Measurements from ENCODE around the gene JOSD1.

JOSD1 gene

DNA sequence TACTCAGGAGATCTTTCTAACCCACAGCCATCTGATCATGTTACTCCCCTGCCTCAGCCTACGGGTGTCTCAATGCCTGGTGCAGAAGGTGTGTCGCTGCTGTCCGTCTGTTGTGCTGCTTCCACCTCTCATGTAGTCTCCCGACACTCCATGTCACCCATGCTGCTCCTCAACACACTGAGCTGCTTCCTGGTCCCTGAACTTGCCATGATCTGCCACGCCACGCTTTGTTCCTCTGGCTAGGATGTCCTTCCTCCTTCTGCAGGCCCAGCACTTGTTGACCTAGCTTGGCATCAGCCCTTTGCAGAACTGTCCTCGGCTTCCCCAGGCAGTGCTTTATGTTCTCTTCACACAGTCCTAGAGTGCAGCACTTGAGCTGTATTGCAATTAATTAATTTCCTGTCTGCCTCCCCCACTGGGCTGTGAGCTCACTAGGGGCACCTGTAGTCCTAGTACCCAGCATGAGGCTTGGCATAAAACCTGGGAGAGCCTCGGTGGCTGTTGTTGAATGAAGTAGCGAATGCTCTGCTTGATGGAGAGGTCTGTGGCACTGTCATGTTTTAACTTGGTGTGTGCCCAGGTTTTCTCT, 14.5 kb upstream of the JOSD1 start:
- DNase-seq (ENCODE audit: low read depth in 1 of 2, low spot score in 1 of 2) = no peak

DNA sequence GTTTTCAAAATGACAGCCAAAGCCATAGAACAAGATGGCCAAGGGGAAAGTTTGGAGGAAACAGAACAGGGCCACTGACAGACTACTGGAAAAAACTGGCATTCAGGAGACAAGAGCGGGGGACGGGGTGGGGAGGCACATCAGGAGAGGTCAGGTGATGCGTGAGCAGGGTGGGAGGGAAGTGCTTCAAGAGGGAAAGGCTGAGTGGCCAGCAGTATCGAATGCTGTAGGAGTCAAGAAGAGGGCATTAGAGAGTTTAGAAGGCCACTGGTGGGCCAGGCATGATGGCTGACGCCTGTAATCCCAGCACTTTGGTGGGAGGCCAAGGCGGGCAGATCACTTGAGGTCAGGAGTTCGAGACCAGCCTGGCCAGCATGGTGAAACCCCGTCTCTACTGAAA, 13.2 kb upstream of the JOSD1 start:
- no peak for DNase-seq (ENCODE audit: low read depth in 1 of 2, low spot score in 1 of 2)

DNA sequence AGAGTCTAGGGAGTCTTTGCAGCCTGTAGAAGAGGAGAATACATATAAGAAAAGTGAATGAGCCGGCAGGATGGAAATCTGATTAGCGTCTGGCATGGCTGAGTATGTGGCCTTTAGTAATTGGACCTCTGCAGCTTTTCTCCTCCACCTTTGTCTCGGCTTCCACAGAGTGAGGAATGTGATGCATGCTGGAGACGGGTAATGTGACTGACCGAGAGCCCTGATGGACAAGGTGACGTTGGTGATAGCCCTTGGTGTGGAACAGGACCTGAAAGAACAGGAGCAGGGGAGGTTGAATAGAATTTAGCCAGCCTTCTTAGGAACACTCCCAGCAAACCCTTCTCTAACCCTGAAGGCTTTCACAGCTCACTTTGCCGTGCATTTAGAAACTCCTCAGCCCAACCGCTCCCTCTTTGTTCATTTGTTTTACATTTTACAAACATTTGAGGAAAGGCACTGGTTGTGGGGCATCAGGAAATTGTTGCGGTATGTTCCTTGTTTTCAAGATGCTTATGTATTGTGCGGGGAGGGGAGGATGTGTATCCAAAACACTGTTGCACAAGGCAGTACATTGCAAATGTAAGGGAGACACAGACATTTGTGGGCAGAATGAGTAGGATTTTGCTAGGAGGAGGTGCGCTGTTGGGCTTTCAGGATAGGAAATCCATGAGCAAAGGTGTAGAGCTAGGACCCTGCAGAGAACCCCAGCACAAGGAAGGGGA, 11.9 kb upstream of the JOSD1 start:
- no peak for DNase-seq (ENCODE audit: low read depth in 1 of 2, low spot score in 1 of 2)

DNA sequence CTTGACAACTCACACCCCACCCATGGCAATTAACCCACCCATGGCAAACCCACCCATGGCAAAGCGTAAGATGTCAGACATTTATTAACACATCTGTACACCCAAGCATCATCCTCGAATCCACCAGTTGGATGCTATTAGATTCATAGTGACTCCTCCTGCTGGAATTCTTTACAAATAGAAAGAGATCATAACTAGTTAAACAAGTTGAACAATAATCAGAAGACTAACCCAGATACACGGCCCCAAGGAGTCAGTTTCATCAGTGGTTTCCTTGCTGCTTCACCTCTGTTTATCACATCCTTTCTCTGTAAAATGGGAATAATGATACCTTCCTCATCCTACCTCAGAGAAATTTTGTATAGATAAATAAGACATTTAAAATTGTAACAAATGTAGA, 10.1 kb upstream of the JOSD1 start:
- no peak for DNase-seq (ENCODE audit: low read depth in 1 of 2, low spot score in 1 of 2)

DNA sequence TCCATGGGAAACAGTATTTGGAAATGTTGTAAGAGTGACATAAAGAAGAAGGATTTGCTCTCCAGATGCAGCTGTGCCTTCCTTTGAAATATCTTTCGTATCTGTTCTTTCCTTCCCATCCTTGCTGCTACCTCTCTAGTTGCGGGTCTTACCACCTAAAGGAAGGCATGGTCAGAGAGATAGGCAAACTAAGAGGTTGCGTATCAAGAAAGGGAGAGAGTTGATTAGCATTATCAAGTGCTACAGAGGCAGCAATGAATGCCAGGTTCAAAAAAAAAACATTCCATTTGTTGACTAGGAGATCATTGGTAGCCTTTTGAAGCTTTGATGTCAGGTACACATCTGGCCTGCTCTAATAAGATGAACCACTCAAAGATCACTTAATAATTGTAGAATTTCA, 9.6 kb upstream of the JOSD1 start:
- DNase-seq (ENCODE audit: low read depth in 1 of 2, low spot score in 1 of 2) = no peak

DNA sequence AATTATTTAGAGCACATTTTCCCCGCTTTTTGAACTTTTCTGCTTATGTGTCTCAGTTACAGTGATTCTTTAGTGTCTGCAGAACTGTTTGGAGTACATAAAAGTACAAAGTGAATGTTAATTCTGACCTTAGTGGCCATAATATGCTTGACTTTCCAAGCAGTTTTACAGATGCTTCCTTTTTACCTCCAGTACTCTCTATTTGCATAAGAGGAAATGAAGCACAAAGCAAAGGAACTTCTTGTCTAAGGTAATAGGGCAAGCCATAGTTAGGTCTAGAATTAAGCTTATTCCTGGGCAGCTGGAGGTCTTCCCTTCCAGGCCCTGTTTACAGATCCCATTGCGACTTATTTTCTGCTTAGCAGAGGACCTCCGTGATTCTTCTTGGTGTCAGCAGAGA, 8.6 kb upstream of the JOSD1 start:
- DNase-seq (ENCODE audit: low read depth in 1 of 2, low spot score in 1 of 2) = no peak

DNA sequence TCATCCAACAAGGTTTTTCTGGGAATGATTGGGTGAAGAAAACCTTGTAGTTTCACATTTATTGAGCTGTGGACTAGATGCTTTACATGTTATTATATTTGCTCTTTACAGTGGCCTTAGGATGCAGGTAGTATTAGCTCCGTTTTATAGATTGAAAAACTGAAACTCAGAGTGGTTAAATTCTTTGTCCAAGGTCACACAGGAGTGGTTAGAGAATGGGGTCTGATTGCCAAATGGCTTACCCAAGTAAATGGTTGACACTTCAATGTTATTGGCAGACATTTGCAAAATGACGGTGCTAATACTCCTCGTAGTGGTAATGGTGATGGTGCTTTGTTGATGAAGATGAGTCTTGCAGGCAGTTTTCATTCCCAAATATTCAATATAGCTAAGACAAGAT, 7.2 kb upstream of the JOSD1 start:
- DNase-seq (ENCODE audit: low read depth in 1 of 2, low spot score in 1 of 2) = no peak

DNA sequence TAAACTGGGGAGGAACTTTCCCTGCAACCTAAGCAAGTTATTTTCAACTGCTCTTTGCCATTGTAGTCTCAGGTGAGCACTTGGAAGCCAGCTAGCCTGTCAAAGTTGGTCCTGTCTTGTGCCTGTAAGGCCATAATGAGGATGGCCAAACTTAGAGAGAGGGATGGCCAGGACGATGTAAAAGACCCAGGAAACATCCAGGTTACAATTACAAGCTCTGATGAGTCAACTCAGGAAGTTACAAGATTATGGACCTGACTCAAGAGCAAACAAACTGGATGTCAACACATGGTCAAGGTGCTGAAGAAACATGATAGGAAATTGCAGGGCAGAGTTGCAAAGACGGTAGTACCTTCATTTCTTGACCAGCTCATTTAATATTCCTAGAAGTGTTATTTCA, 6.6 kb upstream of the JOSD1 start:
- DNase-seq (ENCODE audit: low read depth in 1 of 2, low spot score in 1 of 2) = no peak

DNA sequence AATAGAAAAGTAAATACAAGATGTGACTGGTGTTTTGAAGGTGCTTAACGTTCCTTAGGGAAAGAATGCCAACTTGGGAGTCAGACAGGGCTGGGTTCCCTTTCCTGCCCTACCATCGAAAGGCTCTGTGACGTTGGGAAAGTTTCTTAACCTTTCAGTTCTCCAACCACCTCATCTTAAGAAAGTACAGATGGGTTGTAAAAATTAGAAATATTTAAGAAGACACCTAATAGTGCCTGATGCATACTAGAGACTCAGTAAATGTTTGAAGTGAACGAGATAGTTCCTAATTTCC, 6.1 kb upstream of the JOSD1 start:
- no peak for DNase-seq (ENCODE audit: low read depth in 1 of 2, low spot score in 1 of 2)

DNA sequence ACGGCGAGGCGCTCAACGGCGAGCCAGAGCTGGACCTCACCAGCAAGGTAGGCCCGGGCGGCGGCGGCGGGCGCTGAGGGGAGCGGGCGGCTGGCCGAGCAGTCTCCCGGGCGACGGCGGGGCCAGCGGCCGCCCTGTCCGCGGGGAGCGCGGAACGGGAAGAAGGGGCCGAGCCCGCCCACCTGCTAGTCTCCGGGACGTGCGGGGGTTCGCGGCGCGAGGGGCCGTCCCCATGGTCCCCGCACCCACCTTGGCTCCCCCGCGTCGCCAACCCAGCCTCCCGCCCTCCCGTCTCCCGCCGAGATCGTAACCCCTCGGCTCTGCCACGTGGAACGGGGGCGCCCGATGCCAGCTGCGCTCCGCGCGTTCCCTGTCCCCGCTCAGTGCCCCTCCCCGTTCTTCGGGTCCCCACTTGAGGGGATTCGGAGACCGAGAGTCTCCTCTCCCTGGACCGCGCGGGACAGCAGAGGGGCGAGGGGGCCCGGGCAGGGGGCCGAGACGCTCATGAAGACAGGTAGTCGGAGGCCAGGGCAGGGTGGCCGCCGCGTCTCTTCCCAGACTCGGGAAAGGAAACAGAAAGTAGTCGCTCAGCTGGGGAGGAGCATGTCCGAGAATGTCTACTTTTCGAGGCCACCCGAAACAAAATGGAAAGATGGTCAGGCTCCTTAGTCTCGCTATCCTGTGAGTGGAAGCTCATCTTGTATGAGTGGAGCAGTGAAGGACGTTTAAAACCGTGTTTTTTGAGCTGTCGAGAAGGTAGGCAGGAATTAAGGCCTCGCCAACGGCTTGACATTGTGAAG, 5.6 kb upstream of the JOSD1 start:
- peak in 1 of 2 donors; percentile 23 for DNase-seq (ENCODE audit: low read depth in 1 of 2, low spot score in 1 of 2)

DNA sequence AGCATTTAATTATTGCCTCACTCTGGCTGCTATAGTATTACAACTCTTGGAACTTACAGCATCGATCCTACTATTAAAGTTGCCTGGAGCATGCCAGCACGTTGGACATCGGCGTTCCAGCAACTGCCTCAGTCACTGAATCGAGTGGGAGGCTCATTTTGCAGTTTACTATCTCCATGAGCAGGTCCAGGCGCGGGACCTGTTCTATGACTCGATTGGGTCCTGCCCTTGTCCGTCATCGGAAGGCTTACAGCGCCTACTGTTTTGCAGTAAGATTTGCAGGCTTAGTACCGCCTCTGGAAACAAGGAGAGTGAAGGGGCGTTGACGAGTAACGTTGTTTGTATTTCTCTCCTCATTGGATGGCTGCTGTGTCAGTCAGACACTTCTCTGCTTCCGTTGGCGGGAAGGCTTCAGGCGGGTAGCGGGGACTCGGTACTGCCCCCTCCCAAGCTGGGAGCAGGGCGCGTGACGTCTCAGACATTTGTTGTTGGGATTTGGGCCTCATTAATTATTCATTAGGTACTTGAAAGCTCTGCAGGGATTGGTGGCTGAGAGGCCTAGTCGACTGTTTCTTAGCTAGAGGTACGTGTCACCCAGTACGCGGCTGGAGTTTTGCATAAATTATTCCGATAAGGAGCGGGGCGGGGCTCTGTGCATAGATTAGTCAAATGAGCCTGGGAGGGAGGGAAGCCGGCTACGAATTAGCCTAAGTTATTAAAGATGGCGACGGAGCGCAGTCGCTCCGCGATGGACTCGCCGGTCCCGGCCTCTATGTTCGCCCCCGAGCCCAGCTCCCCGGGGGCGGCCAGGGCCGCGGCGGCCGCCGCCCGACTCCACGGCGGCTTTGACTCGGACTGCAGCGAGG, 4.7 kb upstream of the JOSD1 start, which contains the start of gene GTPBP1:
Gene GTPBP1 (plus strand): TSS at position 710 of the 866 bp plus-strand sequence. CDS start 12 bp downstream, at position 722.
- peak; percentile 85 to 95 for DNase-seq (ENCODE audit: low read depth in 1 of 2, low spot score in 1 of 2)

DNA sequence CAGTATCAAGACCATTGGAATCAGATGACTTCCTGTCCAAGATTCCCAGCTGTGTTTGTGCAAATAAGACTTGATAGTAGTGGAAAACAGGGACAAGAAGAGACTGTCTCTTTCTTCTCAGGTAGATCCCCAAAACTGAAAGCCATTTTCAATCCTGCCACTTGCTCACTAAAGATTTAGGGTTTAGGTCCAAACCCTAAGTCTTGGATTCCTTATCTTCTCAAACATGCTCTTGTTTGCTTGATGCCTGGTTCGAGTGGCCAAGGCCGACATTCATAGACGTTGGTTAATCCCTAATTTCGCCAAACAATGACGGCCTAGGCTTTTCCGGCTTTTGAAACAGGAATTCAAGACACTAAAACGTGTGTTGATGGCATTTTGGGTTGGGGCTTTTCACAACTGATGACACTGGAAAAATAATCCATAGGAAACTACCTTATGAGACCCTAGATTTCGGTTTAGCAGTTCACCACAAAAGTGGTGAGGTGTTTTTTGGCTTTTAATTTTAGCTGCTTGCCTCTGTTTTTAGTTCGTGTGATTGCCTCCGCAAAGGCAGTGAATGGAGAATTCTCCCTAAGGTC, 4.0 kb upstream of the JOSD1 start:
- no peak for DNase-seq (ENCODE audit: low read depth in 1 of 2, low spot score in 1 of 2)

DNA sequence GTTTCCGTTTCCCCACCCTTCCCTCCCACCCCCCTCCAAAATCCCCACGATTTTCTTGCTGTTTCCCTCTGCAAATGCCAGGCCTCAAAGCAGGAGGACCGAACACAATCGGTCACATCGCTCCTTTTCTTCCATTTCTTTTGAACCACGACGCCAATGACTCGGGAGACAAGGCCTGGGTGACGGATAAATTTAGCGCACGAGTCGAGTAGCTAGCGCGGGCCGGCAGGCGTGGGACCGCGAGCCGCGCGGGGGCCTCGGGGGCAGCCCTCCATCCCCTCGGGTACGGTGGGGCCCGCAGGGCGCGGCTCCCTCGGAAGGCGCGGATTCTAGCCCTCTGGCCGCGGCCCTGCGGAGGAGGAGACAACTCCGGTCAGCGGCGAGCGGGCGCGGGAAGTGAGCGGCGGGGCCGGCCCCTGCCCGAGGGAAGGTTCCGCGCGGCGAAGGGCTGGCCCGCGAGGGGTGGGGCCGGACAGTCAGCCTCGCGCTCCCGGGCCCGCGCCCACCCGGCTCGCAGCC, 414 bp downstream of the JOSD1 start:
- no peak for DNase-seq (ENCODE audit: low read depth in 1 of 2, low spot score in 1 of 2)

DNA sequence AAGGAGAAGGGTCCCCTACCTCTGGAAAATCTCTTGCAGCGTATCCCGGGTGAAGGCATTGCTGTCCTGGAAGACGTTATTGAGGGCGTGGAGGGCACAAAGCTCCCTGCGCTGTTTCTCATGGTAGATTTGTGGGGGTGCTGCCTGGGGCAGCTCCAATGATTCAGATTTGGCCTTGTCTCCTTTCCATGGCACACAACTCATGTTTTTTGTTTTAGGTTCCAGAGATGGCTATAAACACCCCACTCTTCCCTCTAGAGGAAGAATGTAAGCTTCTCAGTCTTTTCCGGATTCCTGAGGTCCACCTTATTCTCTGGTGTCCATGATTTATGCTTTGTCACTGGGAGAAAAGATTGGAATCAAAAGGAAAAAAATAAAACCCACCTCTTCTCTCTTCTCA, 959 bp downstream of the JOSD1 start:
- DNase-seq (ENCODE audit: low read depth in 1 of 2, low spot score in 1 of 2) = no peak

DNA sequence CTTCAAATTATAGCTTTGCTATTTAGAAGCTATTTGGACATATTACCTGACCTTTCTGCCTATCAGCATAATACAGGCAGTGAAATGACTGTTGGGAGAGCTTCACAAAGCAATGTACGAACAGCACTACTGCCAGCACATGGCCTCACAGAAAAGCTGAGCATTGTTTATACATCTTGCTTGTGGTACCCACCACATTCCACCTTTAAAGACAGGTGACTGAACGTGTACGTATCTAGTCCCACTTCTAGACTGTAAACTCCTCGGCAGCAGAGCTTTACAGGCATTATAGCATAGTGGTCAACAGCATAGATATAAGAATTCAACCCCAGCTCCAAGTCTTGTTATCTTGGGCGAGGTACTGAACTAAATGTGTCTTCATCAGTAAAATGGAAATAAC, 1.6 kb downstream of the JOSD1 start:
- no peak for DNase-seq (ENCODE audit: low read depth in 1 of 2, low spot score in 1 of 2)

DNA sequence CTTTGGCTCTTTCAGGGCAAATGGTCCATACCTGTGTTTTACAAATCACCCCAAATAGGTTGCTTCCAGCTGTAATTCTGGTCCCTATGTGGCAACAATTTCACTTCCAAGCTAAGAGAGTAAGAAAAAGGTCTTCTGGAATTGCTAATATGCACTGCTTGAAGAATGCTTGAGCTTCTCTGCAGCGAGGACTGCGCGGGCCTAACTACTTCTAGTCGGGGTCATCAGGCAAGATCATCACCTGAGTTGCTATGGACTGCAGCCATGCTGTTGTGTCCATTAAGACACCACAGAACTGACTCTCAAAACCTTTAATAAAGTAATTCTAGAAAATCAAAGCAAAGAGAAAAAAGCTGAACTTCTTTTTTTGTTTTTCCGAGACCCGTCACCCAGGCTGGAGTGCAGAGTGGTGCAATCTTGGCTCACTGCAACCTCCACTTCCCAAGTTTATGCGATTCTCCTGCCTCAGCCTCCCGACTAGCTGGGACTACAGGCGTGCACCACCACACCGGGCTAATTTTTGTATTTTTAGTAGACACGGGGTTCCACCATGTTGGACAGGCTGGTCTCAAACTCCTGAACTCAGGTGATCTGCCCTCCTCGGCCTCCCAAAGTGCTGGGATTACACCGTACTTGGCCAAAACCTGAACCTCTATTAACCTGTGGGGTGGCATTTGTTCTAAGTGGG, 2.2 kb downstream of the JOSD1 start:
- no peak for DNase-seq (ENCODE audit: low read depth in 1 of 2, low spot score in 1 of 2)

DNA sequence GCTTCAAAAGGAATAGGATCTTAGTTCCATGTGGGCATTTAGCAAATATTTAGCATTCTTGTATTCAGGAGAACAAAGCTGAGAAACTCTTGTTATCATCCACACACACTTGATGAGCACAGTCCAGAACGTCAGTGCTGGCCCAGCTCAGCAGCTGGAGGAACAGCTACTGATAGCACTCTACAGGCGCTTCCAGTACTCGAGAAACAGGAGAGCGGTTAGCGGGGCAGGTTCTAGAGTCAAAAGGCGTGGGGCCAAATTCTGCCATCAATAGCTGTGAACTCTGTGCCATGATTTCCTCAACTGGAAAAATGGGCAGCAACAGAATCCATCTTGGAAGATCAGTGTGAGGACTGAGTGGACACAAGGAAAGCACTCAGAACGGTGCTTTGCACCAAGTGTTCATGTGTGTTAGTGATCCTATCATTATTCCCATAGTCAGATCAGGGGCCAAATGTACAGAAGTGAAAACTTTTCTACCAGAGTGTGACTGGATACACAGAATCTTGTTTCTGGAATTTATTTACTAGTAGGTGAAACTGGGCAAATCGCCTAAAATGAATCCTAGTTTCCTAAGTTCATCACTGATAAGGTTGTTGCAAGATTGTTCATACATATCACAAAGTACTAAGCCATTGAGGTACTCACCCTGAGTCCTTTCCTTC, 3.2 kb downstream of the JOSD1 start:
- DNase-seq (ENCODE audit: low read depth in 1 of 2, low spot score in 1 of 2) = no peak

DNA sequence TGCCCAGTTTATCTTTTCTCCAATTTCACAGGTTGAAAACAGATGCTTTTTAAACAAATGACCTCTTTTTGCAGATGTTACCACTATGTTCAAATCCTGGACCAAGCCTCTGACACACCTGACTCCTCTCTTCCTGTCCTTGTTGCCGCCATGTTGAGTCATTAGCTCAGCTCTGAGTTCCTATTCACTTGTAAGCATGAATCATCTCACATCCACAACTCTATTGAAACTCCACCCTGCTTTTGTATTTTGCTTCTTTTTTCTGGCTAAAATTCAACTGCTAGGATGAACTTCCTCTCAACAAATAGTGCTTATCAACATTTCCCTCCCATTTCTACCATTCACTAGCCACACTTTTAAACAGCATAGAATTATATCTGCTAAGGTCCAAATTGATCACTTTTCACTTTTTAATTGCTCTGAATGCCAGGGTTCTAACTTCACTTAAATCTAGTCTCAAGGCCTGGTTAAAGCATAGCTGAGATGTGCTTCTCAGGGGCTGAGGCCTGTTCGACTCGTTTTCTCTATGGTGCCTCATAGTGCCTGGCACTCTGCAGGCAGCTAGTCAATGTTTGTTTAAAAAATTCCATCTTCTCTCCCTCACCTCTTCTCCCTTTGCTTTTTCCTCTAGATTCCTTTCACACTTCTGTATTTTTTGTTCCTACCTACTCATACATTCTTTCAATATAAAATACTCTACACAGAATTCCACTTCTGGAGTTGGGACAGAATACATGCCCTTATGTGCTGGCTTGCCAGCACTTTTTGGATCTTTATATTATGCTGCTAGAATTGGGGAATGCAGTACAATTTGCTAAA, 3.9 kb downstream of the JOSD1 start:
- no peak for DNase-seq (ENCODE audit: low read depth in 1 of 2, low spot score in 1 of 2)

DNA sequence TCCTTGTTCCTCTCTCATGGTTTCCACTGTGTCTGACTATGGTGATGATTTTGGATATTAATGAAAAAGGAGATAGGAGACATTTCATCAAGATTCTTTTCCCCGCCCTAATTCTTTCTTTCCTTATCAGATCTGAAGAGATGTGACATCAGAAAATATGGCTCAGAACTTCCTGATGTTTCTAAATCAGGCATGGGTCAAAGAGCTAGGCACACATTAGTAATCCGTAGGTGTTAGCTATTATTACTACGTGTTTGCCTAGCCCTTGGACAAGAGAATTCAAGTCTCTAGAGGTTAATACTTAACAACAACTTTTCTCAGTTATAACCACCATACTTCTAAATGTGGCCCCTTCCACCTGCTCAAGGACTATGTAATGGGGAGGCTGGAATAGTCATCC, 5.8 kb downstream of the JOSD1 start:
- no peak for DNase-seq (ENCODE audit: low read depth in 1 of 2, low spot score in 1 of 2)

Measured in stimulated activated CD4-positive, alpha-beta T cell treated with anti-CD3 and anti-CD28 coated beads, Interleukin-15, amount 100 ng/mL, for 1 hour (primary cell).